WTC11 (cell line): Measurements from ENCODE around the gene NUDT22. TPM values are rescaled to one million over a fixed set of nuclear protein-coding genes. Genes with fewer than 3 reads are reported as not detected.

Experiments used
- ATAC-seq: fragments of 200-7000 bp; cut with Tn5 transposase; 2 replicates; pipeline ENCODE4 v1.10.0; 2021; ENCODE audit warnings: mild to moderate bottlenecking, moderate library complexity
- CTCF ChIA-PET: fragments of 300-600 bp; sonication (Branson Sonifier 250); formaldehyde crosslinking; loops from one replicate; lab custom pipeline; 2021; ENCODE audit warnings: antibody characterized with exemption; lab: Charles Lee
- POLR2A ChIA-PET: fragments of 350-600 bp; sonication (Branson Sonifier 250); formaldehyde crosslinking; loops from one replicate; lab custom pipeline; 2021; ENCODE audit warnings: antibody characterized with exemption; lab: Charles Lee
- DNase-seq: peaks from one replicate; pipeline ENCODE4 v3.0.0; 2021; ENCODE audit warnings: low spot score
- H3K27ac Mint-ChIP-seq: 2 replicates; pipeline ENCODE4 v1.8.0; 2021; ENCODE audit warnings: mixed read lengths
- H3K27me3 Mint-ChIP-seq: 2 replicates; pipeline ENCODE4 v1.8.0; 2021; ENCODE audit warnings: low read depth, mild to moderate bottlenecking, moderate library complexity, mixed read lengths
- H3K36me3 Mint-ChIP-seq: 2 replicates; pipeline ENCODE4 v1.8.0; 2021; ENCODE audit warnings: mixed read lengths
- H3K4me1 Mint-ChIP-seq: 2 replicates; pipeline ENCODE4 v1.8.0; 2022; ENCODE audit warnings: mixed read lengths
- H3K4me3 Mint-ChIP-seq: 2 replicates; pipeline ENCODE4 v1.8.0; 2021; ENCODE audit warnings: mild to moderate bottlenecking, moderate library complexity, mixed read lengths
- H3K9me3 Mint-ChIP-seq: 2 replicates; pipeline ENCODE4 v1.8.0; 2021; ENCODE audit warnings: mixed read lengths
- AR ChIP-seq: fragments of 250-450 bp; sonication (Bioruptor Pico); IDR thresholded peaks from 2 replicates; pipeline ENCODE4 v1.9.0; 2021; ENCODE audit warnings: mild to moderate bottlenecking
- CREM ChIP-seq: sonication (generic); formaldehyde crosslinking; IDR thresholded peaks from 2 replicates; pipeline ENCODE4 v1.8.1; 2022; ENCODE audit warnings: mild to moderate bottlenecking, missing genetic modification reagents, moderate library complexity
- E2F1 ChIP-seq: sonication (generic); formaldehyde crosslinking; IDR thresholded peaks from 2 replicates; pipeline ENCODE4 v1.8.0; 2022; ENCODE audit warnings: mild to moderate bottlenecking, missing genetic modification reagents
- E2F4 ChIP-seq: sonication (generic); formaldehyde crosslinking; IDR thresholded peaks from 2 replicates; pipeline ENCODE4 v1.8.1; 2022; ENCODE audit warnings: low read depth, mild to moderate bottlenecking, moderate library complexity, missing genetic modification reagents, borderline replicate concordance
- ELF4 ChIP-seq: sonication (generic); formaldehyde crosslinking; IDR thresholded peaks from 2 replicates; pipeline ENCODE4 v1.8.1; 2022; ENCODE audit warnings: low read depth, mild to moderate bottlenecking, moderate library complexity, missing genetic modification reagents
- ETV6 ChIP-seq: sonication (generic); formaldehyde crosslinking; IDR thresholded peaks from 2 replicates; pipeline ENCODE4 v1.8.1; 2022; ENCODE audit warnings: mild to moderate bottlenecking, missing genetic modification reagents
- FOXJ3 ChIP-seq: sonication (generic); formaldehyde crosslinking; IDR thresholded peaks from 2 replicates; pipeline ENCODE4 v1.9.0; 2021; ENCODE audit warnings: missing genetic modification reagents, mild to moderate bottlenecking, borderline replicate concordance
- GABPB1 ChIP-seq: sonication (generic); formaldehyde crosslinking; IDR thresholded peaks from 2 replicates; pipeline ENCODE4 v1.8.1; 2023; ENCODE audit warnings: mild to moderate bottlenecking, missing genetic modification reagents
- HMGXB4 ChIP-seq: sonication (generic); formaldehyde crosslinking; IDR thresholded peaks from 2 replicates; pipeline ENCODE4 v1.8.1; 2023; ENCODE audit warnings: mild to moderate bottlenecking, moderate library complexity, missing genetic modification reagents
- JUN ChIP-seq: sonication (generic); formaldehyde crosslinking; IDR thresholded peaks from 2 replicates; pipeline ENCODE4 v1.8.0; 2023; ENCODE audit warnings: mild to moderate bottlenecking, missing genetic modification reagents
- MYBL2 ChIP-seq: sonication (generic); formaldehyde crosslinking; IDR thresholded peaks from 2 replicates; pipeline ENCODE4 v1.8.1; 2023; ENCODE audit warnings: mild to moderate bottlenecking, moderate library complexity, missing genetic modification reagents
- NFATC4 ChIP-seq: fragments of 250-450 bp; sonication (Bioruptor Pico); IDR thresholded peaks from 2 replicates; pipeline ENCODE4 v1.9.0; 2021; ENCODE audit warnings: mild to moderate bottlenecking
- PREB ChIP-seq: sonication (generic); formaldehyde crosslinking; IDR thresholded peaks from 2 replicates; pipeline ENCODE4 v1.8.1; 2022; ENCODE audit warnings: mild to moderate bottlenecking, missing genetic modification reagents, moderate library complexity, borderline replicate concordance
- ZBTB21 ChIP-seq: sonication (generic); formaldehyde crosslinking; IDR thresholded peaks from 2 replicates; pipeline ENCODE4 v1.8.1; 2023; ENCODE audit warnings: mild to moderate bottlenecking, missing genetic modification reagents, borderline replicate concordance
- ZBTB43 ChIP-seq: sonication (generic); formaldehyde crosslinking; IDR thresholded peaks from 2 replicates; pipeline ENCODE4 v1.8.1; 2023; ENCODE audit warnings: mild to moderate bottlenecking, missing genetic modification reagents
- ZNF138 ChIP-seq: sonication (generic); formaldehyde crosslinking; conservative IDR thresholded peaks from 2 replicates; pipeline ENCODE4 v1.8.1; 2022; ENCODE audit warnings: mild to moderate bottlenecking, moderate library complexity, missing genetic modification reagents
- ZNF281 ChIP-seq: sonication (generic); formaldehyde crosslinking; IDR thresholded peaks from 2 replicates; pipeline ENCODE4 v1.8.0; 2023; ENCODE audit warnings: mild to moderate bottlenecking, missing genetic modification reagents
- ZNF416 ChIP-seq: fragments of 250-450 bp; sonication (Bioruptor Pico); IDR thresholded peaks from 2 replicates; pipeline ENCODE4 v1.9.0; 2021; ENCODE audit warnings: mild to moderate bottlenecking, inconsistent platforms
- ZNF423 ChIP-seq: fragments of 250-450 bp; sonication (Bioruptor Pico); IDR thresholded peaks from 2 replicates; pipeline ENCODE4 v2.1.2; 2022; ENCODE audit warnings: mild to moderate bottlenecking, moderate library complexity
- ZSCAN18 ChIP-seq: fragments of 250-450 bp; sonication (Bioruptor Pico); IDR thresholded peaks from 2 replicates; pipeline ENCODE4 v2.1.2; 2022; ENCODE audit warnings: mild to moderate bottlenecking, moderate library complexity
- total RNA-seq: library from RNA; stranded (reverse); gene quantifications from 3 replicates; pipeline ENCODE4 v1.2.3, GENCODE V29; 2021

NUDT22 gene
- total RNA-seq, 1 experiment from 2014 or later: 64.4 TPM

- TF ChIP-seq ZSCAN18 (no peak), GABPB1 (CRISPR knock-in tag) (no peak)
Observed at GRCh38 chr11:64259533-64260067, 33.5 kb downstream of the NUDT22 start (continued).

- no peaks in the 10 kb centered on the region for H3K27me3 Mint-ChIP-seq
- no peak overlapping the region for H3K27ac Mint-ChIP-seq
- DNase-seq (no peak), ATAC-seq (no peak)
- CTCF ChIA-PET: interaction anchor here (1.5 kb wide), 1 partner anchor 10 kb away, joined by 4 read pairs; no protein-coding TSS in a partner anchor
- no peaks in the 10 kb centered on the region; the same call in 1 of the 2 replicates for H3K4me1 Mint-ChIP-seq
- H3K4me3 Mint-ChIP-seq: no peak overlapping the region
- H3K36me3 Mint-ChIP-seq: peaks cover 37% of the 10 kb centered on the region
- POLR2A ChIA-PET: no interaction called here
- no peaks in the 10 kb centered on the region for H3K9me3 Mint-ChIP-seq
- TF ChIP-seq E2F4 (CRISPR knock-in tag) (no peak), PREB (CRISPR knock-in tag) (no peak), ELF4 (CRISPR knock-in tag) (no peak), ZNF423 (no peak), CREM (CRISPR knock-in tag) (no peak), ZNF281 (no peak), JUN (CRISPR knock-in tag) (no peak), ZNF416 (CRISPR knock-in tag) (no peak), ZBTB21 (CRISPR knock-in tag) (no peak), ETV6 (no peak), MYBL2 (CRISPR knock-in tag) (no peak), AR (CRISPR knock-in tag) (no peak), ZNF138 (CRISPR knock-in tag) (no peak), FOXJ3 (no peak), E2F1 (CRISPR knock-in tag) (no peak), ZBTB43 (no peak), HMGXB4 (no peak), NFATC4 (CRISPR knock-in tag) (no peak)
Observed at GRCh38 chr11:64260147-64260708, 34.2 kb downstream of the NUDT22 start.
